ENCODE data around the gene GALNT16. TPM values are rescaled to one million over a fixed set of nuclear protein-coding genes. Genes with fewer than 3 reads are reported as not detected.

GALNT16 gene
- polyA plus RNA-seq, 2 donors = 0.36 to 0.39 TPM

- no peak overlapping the region for H3K4me3 ChIP-seq (ENCODE audit: low read depth in 1 of 2, low read length in 2 of 2)
- H3K27me3 ChIP-seq (ENCODE audit: control insufficient read depth in 1 of 2, insufficient read depth in 2 of 2, low read length in 2 of 2) = no peaks in the 10 kb centered on the region
- 42 to 48% methylated on average over 11 of the region's 11 CpGs for WGBS, 2 donors
- peaks cover 0 to 9% of the 10 kb centered on the region in 2 donors for H3K4me1 ChIP-seq (ENCODE audit: control insufficient read depth in 2 of 2, insufficient read depth in 2 of 2, low read length in 1 of 2)
- H3K9me3 ChIP-seq (ENCODE audit: control insufficient read depth in 2 of 2, insufficient read depth in 1 of 2, low read depth in 1 of 2, low read length in 1 of 2) = no peaks in the 10 kb centered on the region
- no peaks in the 10 kb centered on the region for H3K36me3 ChIP-seq (ENCODE audit: control insufficient read depth in 2 of 2, insufficient read depth in 2 of 2, low read length in 1 of 2)
- no peak overlapping the region for H3K27ac ChIP-seq (ENCODE audit: low read depth in 2 of 2, low read length in 1 of 2)
These were observed 94.6 kb downstream of the GALNT16 start for GRCh38 chr14:69354383-69355153.

DNA sequence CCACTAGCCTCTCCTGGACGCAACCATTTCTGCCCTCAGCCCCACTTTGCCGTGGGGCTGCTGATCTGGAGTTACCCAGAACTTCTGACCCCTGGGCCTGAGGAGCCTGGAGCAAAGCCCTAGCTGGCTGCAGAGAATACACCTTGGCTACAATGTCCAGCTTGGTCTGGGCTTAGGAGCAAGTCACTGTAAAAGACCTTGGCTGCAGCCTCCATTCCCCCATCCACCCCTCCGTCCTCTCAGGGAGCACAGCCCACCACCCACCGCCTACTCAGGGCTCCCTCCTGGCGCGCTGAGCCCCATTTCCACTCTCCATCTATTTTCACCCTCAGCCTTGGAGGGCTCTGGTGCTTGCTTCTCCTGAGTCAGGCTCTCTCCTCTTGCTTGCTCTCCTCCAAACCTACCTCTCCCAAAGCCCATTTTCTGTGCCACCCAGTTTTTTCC, 95.2 kb downstream of the GALNT16 start:
- no peak overlapping the region for H3K27ac ChIP-seq (ENCODE audit: low read depth in 2 of 2, low read length in 1 of 2)
- peaks cover 0 to 9% of the 10 kb centered on the region in 2 donors for H3K4me1 ChIP-seq (ENCODE audit: control insufficient read depth in 2 of 2, insufficient read depth in 2 of 2, low read length in 1 of 2)
- H3K27me3 ChIP-seq (ENCODE audit: control insufficient read depth in 1 of 2, insufficient read depth in 2 of 2, low read length in 2 of 2) = no peaks in the 10 kb centered on the region
- WGBS, 2 donors = 91 to 93% methylated on average over 6 of the region's 6 CpGs
- H3K36me3 ChIP-seq (ENCODE audit: control insufficient read depth in 2 of 2, insufficient read depth in 2 of 2, low read length in 1 of 2) = no peaks in the 10 kb centered on the region
- H3K4me3 ChIP-seq (ENCODE audit: low read depth in 1 of 2, low read length in 2 of 2) = no peak overlapping the region
- H3K9me3 ChIP-seq (ENCODE audit: control insufficient read depth in 2 of 2, insufficient read depth in 1 of 2, low read depth in 1 of 2, low read length in 1 of 2) = no peaks in the 10 kb centered on the region

DNA sequence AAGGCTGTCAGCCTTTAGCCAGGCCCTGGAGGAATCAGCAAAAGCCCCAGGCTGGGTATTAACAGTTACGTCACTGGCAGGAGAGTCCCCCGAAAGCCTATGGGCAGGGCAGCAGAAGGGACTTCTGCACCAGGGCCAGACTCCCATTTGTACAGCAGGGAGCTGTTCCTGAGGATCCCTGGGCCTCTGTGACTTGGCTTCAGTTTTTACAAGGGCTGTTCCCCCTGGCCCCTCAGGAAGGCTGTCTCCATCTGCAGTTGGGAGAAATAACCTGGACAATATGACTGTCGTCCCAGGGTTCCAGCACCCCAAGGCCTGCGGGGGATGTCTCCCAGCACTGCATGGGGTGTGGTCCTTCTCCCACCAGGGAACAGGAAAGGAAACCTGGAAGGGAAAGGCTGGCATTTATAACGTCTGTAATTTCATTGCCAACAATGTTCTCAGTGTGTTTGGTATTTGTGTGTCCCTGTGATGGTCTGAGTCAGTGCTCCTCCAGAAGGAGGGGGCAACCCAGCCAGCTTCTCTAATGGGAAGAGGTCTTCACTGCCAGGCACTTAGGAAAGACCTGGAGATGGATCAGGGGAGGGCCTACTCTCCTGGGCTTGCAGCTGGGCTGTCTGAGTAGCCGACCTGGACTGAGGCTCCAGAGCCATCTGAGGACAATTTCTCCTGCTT, 95.8 kb downstream of the GALNT16 start:
- no peaks in the 10 kb centered on the region for H3K9me3 ChIP-seq (ENCODE audit: control insufficient read depth in 2 of 2, insufficient read depth in 1 of 2, low read depth in 1 of 2, low read length in 1 of 2)
- no peak overlapping the region for H3K4me3 ChIP-seq (ENCODE audit: low read depth in 1 of 2, low read length in 2 of 2)
- no peaks in the 10 kb centered on the region for H3K27me3 ChIP-seq (ENCODE audit: control insufficient read depth in 1 of 2, insufficient read depth in 2 of 2, low read length in 2 of 2)
- H3K36me3 ChIP-seq (ENCODE audit: control insufficient read depth in 2 of 2, insufficient read depth in 2 of 2, low read length in 1 of 2) = no peaks in the 10 kb centered on the region
- WGBS, 2 donors = 45 to 47% methylated on average over 6 of the region's 6 CpGs
- H3K27ac ChIP-seq (ENCODE audit: low read depth in 2 of 2, low read length in 1 of 2) = peak overlapping the region in 1 of 2 donors; percentile 6
- peaks cover 0 to 9% of the 10 kb centered on the region in 2 donors for H3K4me1 ChIP-seq (ENCODE audit: control insufficient read depth in 2 of 2, insufficient read depth in 2 of 2, low read length in 1 of 2)

DNA sequence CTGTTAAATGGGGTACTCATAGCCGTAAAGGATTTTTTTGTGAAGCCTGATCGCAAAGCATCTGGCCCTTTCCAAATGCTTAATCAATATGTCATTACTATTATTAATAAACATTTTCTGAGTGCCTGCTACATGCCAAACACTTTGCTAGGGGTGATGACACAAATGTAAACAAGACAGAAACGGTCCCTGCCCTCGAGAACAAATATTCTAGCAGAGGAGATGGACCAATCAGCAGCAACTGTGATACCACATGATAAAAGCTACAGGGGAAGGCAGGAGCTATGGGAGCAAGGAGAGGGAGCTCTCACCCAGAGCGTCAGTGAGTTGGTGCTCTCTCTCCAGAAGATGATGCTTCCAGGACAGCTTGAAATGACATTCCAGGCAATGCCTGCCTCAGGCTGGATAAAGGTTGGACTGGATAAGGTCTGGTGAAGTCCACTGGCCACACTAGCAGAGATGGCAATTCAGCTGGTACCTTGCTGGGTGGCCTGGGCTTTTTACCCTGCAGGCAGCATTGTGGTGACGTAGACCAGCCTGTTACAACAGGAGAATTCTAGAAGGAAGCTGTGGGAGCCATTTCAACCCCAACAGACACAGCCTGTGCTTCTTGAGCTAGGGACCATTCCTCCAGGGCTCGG, 97.1 kb downstream of the GALNT16 start:
- H3K27me3 ChIP-seq (ENCODE audit: control insufficient read depth in 1 of 2, insufficient read depth in 2 of 2, low read length in 2 of 2) = no peaks in the 10 kb centered on the region
- H3K27ac ChIP-seq (ENCODE audit: low read depth in 2 of 2, low read length in 1 of 2) = no peak overlapping the region
- peaks cover 0 to 9% of the 10 kb centered on the region in 2 donors for H3K4me1 ChIP-seq (ENCODE audit: control insufficient read depth in 2 of 2, insufficient read depth in 2 of 2, low read length in 1 of 2)
- H3K36me3 ChIP-seq (ENCODE audit: control insufficient read depth in 2 of 2, insufficient read depth in 2 of 2, low read length in 1 of 2) = no peaks in the 10 kb centered on the region
- WGBS, 2 donors = 67 to 73% methylated on average over 7 of the region's 7 CpGs
- no peaks in the 10 kb centered on the region for H3K9me3 ChIP-seq (ENCODE audit: control insufficient read depth in 2 of 2, insufficient read depth in 1 of 2, low read depth in 1 of 2, low read length in 1 of 2)
- no peak overlapping the region for H3K4me3 ChIP-seq (ENCODE audit: low read depth in 1 of 2, low read length in 2 of 2)

GRCh38 chr14:69357544-69358200, 97.7 kb downstream of the GALNT16 start:
- no peak overlapping the region for H3K4me3 ChIP-seq (ENCODE audit: low read depth in 1 of 2, low read length in 2 of 2)
- WGBS, 2 donors = 66 to 71% methylated on average over 7 of the region's 7 CpGs
- no peaks in the 10 kb centered on the region for H3K9me3 ChIP-seq (ENCODE audit: control insufficient read depth in 2 of 2, insufficient read depth in 1 of 2, low read depth in 1 of 2, low read length in 1 of 2)
- no peak overlapping the region for H3K27ac ChIP-seq (ENCODE audit: low read depth in 2 of 2, low read length in 1 of 2)
- H3K36me3 ChIP-seq (ENCODE audit: control insufficient read depth in 2 of 2, insufficient read depth in 2 of 2, low read length in 1 of 2) = no peaks in the 10 kb centered on the region
- H3K4me1 ChIP-seq (ENCODE audit: control insufficient read depth in 2 of 2, insufficient read depth in 2 of 2, low read length in 1 of 2) = peaks cover 0 to 9% of the 10 kb centered on the region in 2 donors
- no peaks in the 10 kb centered on the region for H3K27me3 ChIP-seq (ENCODE audit: control insufficient read depth in 1 of 2, insufficient read depth in 2 of 2, low read length in 2 of 2)

- WGBS, 2 donors = 69 to 71% methylated on average over 12 of the region's 12 CpGs
- H3K9me3 ChIP-seq (ENCODE audit: control insufficient read depth in 2 of 2, insufficient read depth in 1 of 2, low read depth in 1 of 2, low read length in 1 of 2) = no peaks in the 10 kb centered on the region
- H3K36me3 ChIP-seq (ENCODE audit: control insufficient read depth in 2 of 2, insufficient read depth in 2 of 2, low read length in 1 of 2) = no peaks in the 10 kb centered on the region
- no peaks in the 10 kb centered on the region for H3K27me3 ChIP-seq (ENCODE audit: control insufficient read depth in 1 of 2, insufficient read depth in 2 of 2, low read length in 2 of 2)
- peaks cover 0 to 9% of the 10 kb centered on the region in 2 donors for H3K4me1 ChIP-seq (ENCODE audit: control insufficient read depth in 2 of 2, insufficient read depth in 2 of 2, low read length in 1 of 2)
- no peak overlapping the region for H3K27ac ChIP-seq (ENCODE audit: low read depth in 2 of 2, low read length in 1 of 2)
- no peak overlapping the region for H3K4me3 ChIP-seq (ENCODE audit: low read depth in 1 of 2, low read length in 2 of 2)
These were observed 98.4 kb downstream of the GALNT16 start for GRCh38 chr14:69358233-69358963.

DNA sequence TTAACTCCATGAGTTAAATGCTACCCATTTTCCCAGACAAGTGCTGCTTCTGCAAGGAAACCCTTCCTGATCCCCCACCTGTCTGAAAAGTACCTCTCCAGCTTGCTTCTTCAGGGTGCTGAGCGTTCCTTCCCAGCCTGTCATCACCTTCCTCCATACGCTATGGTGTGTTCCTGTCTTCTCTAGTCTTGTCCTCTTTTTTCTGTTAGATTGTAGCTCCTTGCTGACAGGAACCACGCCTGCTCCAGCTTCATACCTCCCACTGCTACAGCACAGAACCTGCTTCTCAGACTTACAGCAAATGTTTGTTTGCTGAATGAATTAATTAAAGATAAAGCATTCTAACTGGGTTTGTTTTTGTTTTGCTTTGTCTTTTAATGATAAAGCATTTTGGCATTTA, 99.0 kb downstream of the GALNT16 start:
- Histone ChIP-seq H3K9me3 (ENCODE audit: control insufficient read depth in 2 of 2, insufficient read depth in 1 of 2, low read depth in 1 of 2, low read length in 1 of 2) (no peaks in the 10 kb centered on the region), H3K27ac (ENCODE audit: low read depth in 2 of 2, low read length in 1 of 2) (no peak overlapping the region), H3K27me3 (ENCODE audit: control insufficient read depth in 1 of 2, insufficient read depth in 2 of 2, low read length in 2 of 2) (no peaks in the 10 kb centered on the region), H3K36me3 (ENCODE audit: control insufficient read depth in 2 of 2, insufficient read depth in 2 of 2, low read length in 1 of 2) (no peaks in the 10 kb centered on the region), H3K4me1 (ENCODE audit: control insufficient read depth in 2 of 2, insufficient read depth in 2 of 2, low read length in 1 of 2) (peaks cover 0 to 9% of the 10 kb centered on the region in 2 donors), H3K4me3 (ENCODE audit: low read depth in 1 of 2, low read length in 2 of 2) (no peak overlapping the region)
- WGBS, 2 donors = 90 to 94% methylated on average over 3 of the region's 3 CpGs

DNA sequence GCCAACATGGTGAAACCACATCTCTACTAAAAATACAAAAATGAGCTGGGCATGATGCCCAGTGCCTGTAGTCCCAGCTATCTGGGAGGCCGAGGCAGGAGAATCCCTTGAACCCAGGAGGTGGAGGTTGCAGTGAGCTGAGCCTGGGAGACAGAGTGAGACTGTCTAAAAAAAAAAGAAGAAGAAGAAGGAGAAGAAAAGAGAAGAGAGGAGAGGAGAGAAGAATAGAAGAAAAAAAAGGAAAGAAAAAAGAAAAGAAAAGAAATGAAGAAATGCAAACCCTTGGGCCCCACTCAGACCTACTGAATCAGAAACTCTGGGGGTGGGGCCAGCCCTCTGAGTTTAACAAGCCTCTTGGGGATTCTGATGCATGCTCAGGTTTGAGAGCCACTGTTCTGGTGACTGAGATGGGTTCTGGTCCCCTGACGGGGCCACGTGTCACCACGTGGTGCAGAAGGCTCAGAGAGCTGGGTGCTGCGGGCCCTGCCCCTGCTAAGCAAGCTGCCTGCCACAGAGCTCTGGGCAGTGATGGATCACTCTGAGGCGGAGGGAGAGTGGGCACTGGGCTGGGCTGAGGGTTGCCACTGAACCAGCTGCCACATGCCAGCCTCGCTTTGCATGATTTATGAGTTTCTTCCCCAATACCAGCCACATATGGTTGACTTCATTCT, 100.6 kb downstream of the GALNT16 start:
- 71 to 76% methylated on average over 7 of the region's 7 CpGs for WGBS, 2 donors
- H3K4me3 ChIP-seq (ENCODE audit: low read depth in 1 of 2, low read length in 2 of 2) = no peak overlapping the region

More for the DNA sequence above, 100.6 kb downstream of the GALNT16 start:
- Histone ChIP-seq H3K27ac (ENCODE audit: low read depth in 2 of 2, low read length in 1 of 2) (no peak overlapping the region), H3K36me3 (ENCODE audit: control insufficient read depth in 2 of 2, insufficient read depth in 2 of 2, low read length in 1 of 2) (no peaks in the 10 kb centered on the region), H3K4me1 (ENCODE audit: control insufficient read depth in 2 of 2, insufficient read depth in 2 of 2, low read length in 1 of 2) (peaks cover 0 to 3% of the 10 kb centered on the region in 2 donors), H3K27me3 (ENCODE audit: control insufficient read depth in 1 of 2, insufficient read depth in 2 of 2, low read length in 2 of 2) (no peaks in the 10 kb centered on the region), H3K9me3 (ENCODE audit: control insufficient read depth in 2 of 2, insufficient read depth in 1 of 2, low read depth in 1 of 2, low read length in 1 of 2) (no peaks in the 10 kb centered on the region)

Data from esophagus (tissue), 2 donors.